ENCODE results near the gene SHISA9.

Gene SHISA9

DNA sequence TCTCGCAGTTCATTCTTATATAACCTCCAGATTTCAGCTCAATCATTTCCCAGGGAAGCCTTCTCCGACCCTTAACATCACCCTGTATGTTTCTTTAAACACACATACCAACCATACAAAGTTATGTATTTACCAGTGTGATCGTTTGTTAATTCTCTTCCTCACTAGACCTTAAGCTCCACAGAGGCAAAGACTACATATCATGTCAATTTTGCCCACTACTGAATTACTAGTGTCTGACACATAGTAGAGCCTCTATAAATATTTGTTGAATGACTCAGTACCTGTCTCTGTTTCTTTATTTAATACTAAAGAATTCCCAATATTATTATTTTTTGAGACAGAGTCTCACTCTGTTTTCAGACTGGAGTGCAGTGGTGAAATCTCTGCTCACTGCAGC, 137.2 kb downstream of the SHISA9 start:
- no peaks in the 10 kb centered on the region for H3K4me1 ChIP-seq (ENCODE audit: control insufficient read depth in 2 of 2, insufficient read depth in 2 of 2, low read length in 2 of 2)
- peaks cover 0 to 4% of the 10 kb centered on the region in 2 donors for H3K9me3 ChIP-seq (ENCODE audit: control insufficient read depth in 2 of 2, low read length in 2 of 2)
- H3K27me3 ChIP-seq (ENCODE audit: control insufficient read depth in 2 of 2, insufficient read depth in 2 of 2, low read length in 2 of 2): no peaks in the 10 kb centered on the region
- no peaks in the 10 kb centered on the region for H3K36me3 ChIP-seq (ENCODE audit: control insufficient read depth in 2 of 2, insufficient read depth in 2 of 2, low read length in 2 of 2)
- no peak overlapping the region for H3K4me3 ChIP-seq (ENCODE audit: low read length in 2 of 2)
- no peak overlapping the region for H3K27ac ChIP-seq (ENCODE audit: low read depth in 2 of 2, low read length in 2 of 2)
- H3K9ac ChIP-seq (ENCODE audit: low read depth in 1 of 2, low read length in 2 of 2): no peak overlapping the region

GRCh38 chr16:13039526-13039925, 138.1 kb downstream of the SHISA9 start:
- Histone ChIP-seq H3K4me3 (ENCODE audit: low read length in 2 of 2) (no peak overlapping the region), H3K4me1 (ENCODE audit: control insufficient read depth in 2 of 2, insufficient read depth in 2 of 2, low read length in 2 of 2) (no peaks in the 10 kb centered on the region), H3K9ac (ENCODE audit: low read depth in 1 of 2, low read length in 2 of 2) (no peak overlapping the region), H3K27me3 (ENCODE audit: control insufficient read depth in 2 of 2, insufficient read depth in 2 of 2, low read length in 2 of 2) (no peaks in the 10 kb centered on the region), H3K27ac (ENCODE audit: low read depth in 2 of 2, low read length in 2 of 2) (no peak overlapping the region), H3K9me3 (ENCODE audit: control insufficient read depth in 2 of 2, low read length in 2 of 2) (peaks cover 0 to 4% of the 10 kb centered on the region in 2 donors), H3K36me3 (ENCODE audit: control insufficient read depth in 2 of 2, insufficient read depth in 2 of 2, low read length in 2 of 2) (no peaks in the 10 kb centered on the region)

DNA sequence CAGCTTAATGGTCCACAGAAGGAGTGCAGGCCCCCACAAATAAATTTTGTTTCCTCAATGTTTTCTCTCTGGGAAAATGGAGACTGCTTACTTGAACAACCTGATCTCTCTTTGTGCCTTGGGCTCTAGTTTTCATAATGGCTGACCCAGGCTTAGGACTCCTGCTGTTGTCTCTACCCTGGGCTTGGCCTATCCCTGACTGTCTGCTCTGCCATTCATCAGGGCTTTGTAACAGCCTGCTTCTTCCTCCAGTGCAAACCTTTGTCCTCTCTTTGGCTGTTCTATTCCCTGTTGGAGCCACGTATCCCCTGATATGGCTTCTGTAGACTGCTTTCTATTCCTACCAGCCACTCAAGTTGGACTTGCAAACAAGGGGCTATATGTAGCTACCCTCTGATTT, 139.8 kb downstream of the SHISA9 start:
- no peaks in the 10 kb centered on the region for H3K27me3 ChIP-seq (ENCODE audit: control insufficient read depth in 2 of 2, insufficient read depth in 2 of 2, low read length in 2 of 2)
- peaks cover 0 to 4% of the 10 kb centered on the region in 2 donors for H3K9me3 ChIP-seq (ENCODE audit: control insufficient read depth in 2 of 2, low read length in 2 of 2)
- no peaks in the 10 kb centered on the region for H3K36me3 ChIP-seq (ENCODE audit: control insufficient read depth in 2 of 2, insufficient read depth in 2 of 2, low read length in 2 of 2)
- H3K4me1 ChIP-seq (ENCODE audit: control insufficient read depth in 2 of 2, insufficient read depth in 2 of 2, low read length in 2 of 2): no peaks in the 10 kb centered on the region
- H3K27ac ChIP-seq (ENCODE audit: low read depth in 2 of 2, low read length in 2 of 2): no peak overlapping the region
- H3K9ac ChIP-seq (ENCODE audit: low read depth in 1 of 2, low read length in 2 of 2): no peak overlapping the region
- no peak overlapping the region for H3K4me3 ChIP-seq (ENCODE audit: low read length in 2 of 2)

DNA sequence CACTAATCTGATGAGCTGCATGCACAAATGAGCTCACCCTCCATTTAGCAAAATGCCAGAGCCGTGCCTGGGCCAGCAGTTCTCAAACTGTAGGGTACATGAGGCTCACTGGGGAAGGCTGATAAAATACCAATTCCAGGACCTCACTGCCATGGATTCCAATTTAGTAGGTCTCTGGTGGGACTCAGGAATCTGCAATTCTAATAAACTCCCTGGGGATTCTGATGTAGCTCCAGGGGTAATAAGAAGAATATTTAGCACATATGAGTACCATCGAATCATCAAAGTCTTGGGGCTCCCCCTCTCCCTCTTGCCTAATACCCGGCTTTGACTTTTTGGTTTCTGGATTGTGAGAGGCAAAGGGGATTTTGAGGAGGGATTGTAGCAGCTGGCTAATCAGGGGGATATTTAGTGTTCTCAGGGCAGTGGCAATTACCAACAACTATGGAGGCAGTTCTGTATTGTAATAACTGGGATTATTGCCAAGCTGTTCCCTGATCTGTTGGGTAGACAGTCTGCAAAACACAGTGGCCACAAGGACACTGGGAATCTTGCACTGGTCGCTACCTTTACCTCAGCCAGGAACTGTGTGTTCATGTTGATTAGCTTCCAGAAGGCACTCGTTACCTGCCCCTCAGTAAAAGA, 140.4 kb downstream of the SHISA9 start:
- Histone ChIP-seq H3K36me3 (ENCODE audit: control insufficient read depth in 2 of 2, insufficient read depth in 2 of 2, low read length in 2 of 2) (no peaks in the 10 kb centered on the region), H3K9me3 (ENCODE audit: control insufficient read depth in 2 of 2, low read length in 2 of 2) (peaks cover 0 to 4% of the 10 kb centered on the region in 2 donors), H3K27ac (ENCODE audit: low read depth in 2 of 2, low read length in 2 of 2) (no peak overlapping the region), H3K9ac (ENCODE audit: low read depth in 1 of 2, low read length in 2 of 2) (no peak overlapping the region), H3K27me3 (ENCODE audit: control insufficient read depth in 2 of 2, insufficient read depth in 2 of 2, low read length in 2 of 2) (no peaks in the 10 kb centered on the region), H3K4me1 (ENCODE audit: control insufficient read depth in 2 of 2, insufficient read depth in 2 of 2, low read length in 2 of 2) (no peaks in the 10 kb centered on the region), H3K4me3 (ENCODE audit: low read length in 2 of 2) (no peak overlapping the region)

DNA sequence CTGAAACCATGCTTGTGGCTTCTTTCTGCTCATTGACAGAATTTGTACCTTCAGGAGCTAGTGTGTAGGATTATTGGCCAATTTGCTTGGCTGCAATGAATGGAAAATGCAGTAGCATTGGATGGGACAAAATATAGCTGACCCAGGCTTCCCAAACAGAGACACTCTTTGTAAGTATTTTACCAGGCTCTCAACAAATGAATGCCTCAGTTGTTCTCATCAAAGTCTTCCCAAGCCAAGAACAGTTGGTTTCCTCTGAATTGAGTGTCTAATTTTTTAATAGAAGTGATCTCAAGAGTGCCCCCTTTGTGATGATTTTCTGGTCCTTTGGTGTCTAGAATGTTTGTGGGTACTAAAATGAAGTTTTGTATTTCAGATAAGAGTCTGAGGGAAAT, 140.9 kb downstream of the SHISA9 start:
- Histone ChIP-seq H3K9me3 (ENCODE audit: control insufficient read depth in 2 of 2, low read length in 2 of 2) (peaks cover 0 to 4% of the 10 kb centered on the region in 2 donors), H3K9ac (ENCODE audit: low read depth in 1 of 2, low read length in 2 of 2) (no peak overlapping the region), H3K36me3 (ENCODE audit: control insufficient read depth in 2 of 2, insufficient read depth in 2 of 2, low read length in 2 of 2) (no peaks in the 10 kb centered on the region), H3K27ac (ENCODE audit: low read depth in 2 of 2, low read length in 2 of 2) (no peak overlapping the region), H3K4me1 (ENCODE audit: control insufficient read depth in 2 of 2, insufficient read depth in 2 of 2, low read length in 2 of 2) (no peaks in the 10 kb centered on the region), H3K27me3 (ENCODE audit: control insufficient read depth in 2 of 2, insufficient read depth in 2 of 2, low read length in 2 of 2) (no peaks in the 10 kb centered on the region), H3K4me3 (ENCODE audit: low read length in 2 of 2) (no peak overlapping the region)

GRCh38 chr16:13046061-13046821, 144.8 kb downstream of the SHISA9 start:
- Histone ChIP-seq H3K27ac (ENCODE audit: low read depth in 2 of 2, low read length in 2 of 2) (no peak overlapping the region), H3K4me1 (ENCODE audit: control insufficient read depth in 2 of 2, insufficient read depth in 2 of 2, low read length in 2 of 2) (no peaks in the 10 kb centered on the region), H3K9me3 (ENCODE audit: control insufficient read depth in 2 of 2, low read length in 2 of 2) (peaks cover 0 to 4% of the 10 kb centered on the region in 2 donors), H3K36me3 (ENCODE audit: control insufficient read depth in 2 of 2, insufficient read depth in 2 of 2, low read length in 2 of 2) (no peaks in the 10 kb centered on the region), H3K27me3 (ENCODE audit: control insufficient read depth in 2 of 2, insufficient read depth in 2 of 2, low read length in 2 of 2) (no peaks in the 10 kb centered on the region), H3K4me3 (ENCODE audit: low read length in 2 of 2) (no peak overlapping the region), H3K9ac (ENCODE audit: low read depth in 1 of 2, low read length in 2 of 2) (no peak overlapping the region)

GRCh38 chr16:13047276-13047675, 145.9 kb downstream of the SHISA9 start:
- H3K9ac ChIP-seq (ENCODE audit: low read depth in 1 of 2, low read length in 2 of 2): no peak overlapping the region
- no peaks in the 10 kb centered on the region for H3K27me3 ChIP-seq (ENCODE audit: control insufficient read depth in 2 of 2, insufficient read depth in 2 of 2, low read length in 2 of 2)
- no peaks in the 10 kb centered on the region for H3K36me3 ChIP-seq (ENCODE audit: control insufficient read depth in 2 of 2, insufficient read depth in 2 of 2, low read length in 2 of 2)
- no peak overlapping the region for H3K4me3 ChIP-seq (ENCODE audit: low read length in 2 of 2)
- H3K9me3 ChIP-seq (ENCODE audit: control insufficient read depth in 2 of 2, low read length in 2 of 2): peaks cover 0 to 4% of the 10 kb centered on the region in 2 donors
- H3K27ac ChIP-seq (ENCODE audit: low read depth in 2 of 2, low read length in 2 of 2): no peak overlapping the region
- no peaks in the 10 kb centered on the region for H3K4me1 ChIP-seq (ENCODE audit: control insufficient read depth in 2 of 2, insufficient read depth in 2 of 2, low read length in 2 of 2)

- no peaks in the 10 kb centered on the region for H3K9me3 ChIP-seq (ENCODE audit: control insufficient read depth in 2 of 2, low read length in 2 of 2)
- no peak overlapping the region for H3K9ac ChIP-seq (ENCODE audit: low read depth in 1 of 2, low read length in 2 of 2)
- H3K4me1 ChIP-seq (ENCODE audit: control insufficient read depth in 2 of 2, insufficient read depth in 2 of 2, low read length in 2 of 2): no peaks in the 10 kb centered on the region
- H3K27me3 ChIP-seq (ENCODE audit: control insufficient read depth in 2 of 2, insufficient read depth in 2 of 2, low read length in 2 of 2): no peaks in the 10 kb centered on the region
- H3K4me3 ChIP-seq (ENCODE audit: low read length in 2 of 2): no peak overlapping the region
- H3K27ac ChIP-seq (ENCODE audit: low read depth in 2 of 2, low read length in 2 of 2): no peak overlapping the region
- no peaks in the 10 kb centered on the region for H3K36me3 ChIP-seq (ENCODE audit: control insufficient read depth in 2 of 2, insufficient read depth in 2 of 2, low read length in 2 of 2)
Observed at GRCh38 chr16:13049688-13050087, 148.3 kb downstream of the SHISA9 start.

DNA sequence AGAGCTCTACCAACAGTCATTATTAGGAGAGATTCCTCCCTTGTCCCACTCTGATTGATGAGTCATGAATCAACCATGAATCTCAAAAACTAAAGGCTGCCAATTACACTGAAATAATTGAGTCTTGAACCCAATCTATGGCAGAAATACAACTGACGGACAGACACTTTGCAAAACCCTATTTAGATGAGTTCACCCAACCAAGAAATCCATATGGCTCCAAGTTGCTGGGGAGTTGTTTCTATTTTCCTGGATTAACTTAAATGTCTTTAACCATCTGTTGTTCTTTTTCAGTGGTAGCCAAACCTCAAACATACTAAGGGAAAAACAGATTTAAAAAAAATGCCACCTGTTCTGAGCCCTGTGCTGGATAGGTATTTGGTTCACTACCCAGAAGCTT, 151.0 kb downstream of the SHISA9 start:
- Histone ChIP-seq H3K9me3 (ENCODE audit: control insufficient read depth in 2 of 2, low read length in 2 of 2) (no peaks in the 10 kb centered on the region), H3K36me3 (ENCODE audit: control insufficient read depth in 2 of 2, insufficient read depth in 2 of 2, low read length in 2 of 2) (no peaks in the 10 kb centered on the region), H3K27ac (ENCODE audit: low read depth in 2 of 2, low read length in 2 of 2) (no peak overlapping the region), H3K4me1 (ENCODE audit: control insufficient read depth in 2 of 2, insufficient read depth in 2 of 2, low read length in 2 of 2) (no peaks in the 10 kb centered on the region), H3K9ac (ENCODE audit: low read depth in 1 of 2, low read length in 2 of 2) (no peak overlapping the region), H3K27me3 (ENCODE audit: control insufficient read depth in 2 of 2, insufficient read depth in 2 of 2, low read length in 2 of 2) (no peaks in the 10 kb centered on the region), H3K4me3 (ENCODE audit: low read length in 2 of 2) (no peak overlapping the region)

- Histone ChIP-seq H3K9ac (ENCODE audit: low read depth in 1 of 2, low read length in 2 of 2) (no peak overlapping the region), H3K27ac (ENCODE audit: low read depth in 2 of 2, low read length in 2 of 2) (no peak overlapping the region)
Observed at GRCh38 chr16:13055480-13055879, 154.1 kb downstream of the SHISA9 start.

More at GRCh38 chr16:13055480-13055879, 154.1 kb downstream of the SHISA9 start:
- Histone ChIP-seq H3K36me3 (ENCODE audit: control insufficient read depth in 2 of 2, insufficient read depth in 2 of 2, low read length in 2 of 2) (no peaks in the 10 kb centered on the region), H3K27me3 (ENCODE audit: control insufficient read depth in 2 of 2, insufficient read depth in 2 of 2, low read length in 2 of 2) (no peaks in the 10 kb centered on the region), H3K9me3 (ENCODE audit: control insufficient read depth in 2 of 2, low read length in 2 of 2) (no peaks in the 10 kb centered on the region), H3K4me3 (ENCODE audit: low read length in 2 of 2) (no peak overlapping the region), H3K4me1 (ENCODE audit: control insufficient read depth in 2 of 2, insufficient read depth in 2 of 2, low read length in 2 of 2) (no peaks in the 10 kb centered on the region)
